Endodermal cell (in vitro differentiated cells): Measurements from ENCODE around the gene SPAG9. TPM values are rescaled to one million over a fixed set of nuclear protein-coding genes. Genes with fewer than 3 reads are reported as not detected.
"Not testable (repeated sequence)": the region's sequence is repeated elsewhere in the genome, so short reads cannot be mapped to it uniquely, and the experiment has no call there.

ENCODE experiments used
- DNase-seq: peaks from one replicate; pipeline ENCODE4 v3.0.0-alpha.2; 2017
- H3K27ac ChIP-seq: 2 replicates; pipeline ENCODE4 v1.5.1; 2013; ENCODE audit warnings: mild to moderate bottlenecking, low read depth, low read length, moderate library complexity
- H3K27me3 ChIP-seq: 2 replicates; pipeline ENCODE4 v1.6.1; 2013; ENCODE audit warnings: mild to moderate bottlenecking, low read length, moderate library complexity; ENCODE audit not compliant: insufficient read depth, control insufficient read depth, poor library complexity, severe bottlenecking
- H3K36me3 ChIP-seq: 2 replicates; pipeline ENCODE4 v1.7.0; 2013; ENCODE audit warnings: mild to moderate bottlenecking, low read length, moderate library complexity; ENCODE audit not compliant: control insufficient read depth, insufficient read depth
- H3K4me1 ChIP-seq: one replicate; pipeline ENCODE4 v1.7.0; 2013; ENCODE audit warnings: low read length; ENCODE audit not compliant: control insufficient read depth, insufficient read depth
- H3K4me3 ChIP-seq: 2 replicates; pipeline ENCODE4 v1.5.1; 2013; ENCODE audit warnings: mild to moderate bottlenecking, low read length, moderate library complexity
- H3K9ac ChIP-seq: 2 replicates; pipeline ENCODE4 v1.6.1; 2013; ENCODE audit warnings: mild to moderate bottlenecking, low read length, moderate library complexity; ENCODE audit not compliant: poor library complexity, severe bottlenecking; ENCODE audit errors: extremely low read depth
- H3K9me3 ChIP-seq: 2 replicates; pipeline ENCODE4 v1.6.1; 2013; ENCODE audit warnings: mild to moderate bottlenecking, low read length, moderate library complexity; ENCODE audit not compliant: control insufficient read depth
- H3K27ac Mint-ChIP-seq: 2 replicates; pipeline ENCODE4 v1.8.0; 2020; ENCODE audit warnings: mixed read lengths
- H3K27me3 Mint-ChIP-seq: 2 replicates; pipeline ENCODE4 v1.8.0; 2021; ENCODE audit warnings: mild to moderate bottlenecking, mixed read lengths; ENCODE audit not compliant: insufficient read depth
- H3K36me3 Mint-ChIP-seq: 2 replicates; pipeline ENCODE4 v1.8.0; 2020; ENCODE audit warnings: low read depth, mixed read lengths
- H3K4me1 Mint-ChIP-seq: 2 replicates; pipeline ENCODE4 v1.8.0; 2020; ENCODE audit warnings: mixed read lengths
- H3K4me3 Mint-ChIP-seq: 2 replicates; pipeline ENCODE4 v1.8.0; 2020; ENCODE audit warnings: mild to moderate bottlenecking, moderate library complexity, mixed read lengths
- H3K9me3 Mint-ChIP-seq: 2 replicates; pipeline ENCODE4 v1.8.0; 2020; ENCODE audit warnings: mild to moderate bottlenecking, mixed read lengths
- WGBS, 2 experiments: methylation state at CpG; one replicate each; pipeline versions ENCODE4 v1.1.5 to v1.1.7; 2013; ENCODE audit warnings: missing lambda C conversion rate in 2 of 2, mixed read lengths in 1 of 2; ENCODE audit not compliant: insufficient coverage in 1 of 2, insufficient read length in 1 of 2; 5-methylcytosine and 5-hydroxymethylcytosine counted together
- total RNA-seq, 2 donors: library from RNA; stranded (reverse); fragmentation: NEBNext Ultra II Directional in 1 of 2; extraction: Animal tissue kit (Norgen Biotek cat#: 25700) in 1 of 2; gene quantifications; 2 replicates in 1 of 2; 3 replicates in 1 of 2; pipeline ENCODE4 v1.2.1, GENCODE V29; 2021
- TF ChIP-seq, protein P1 (sequence below): fragments of 200-600 bp; sonication (generic); conservative IDR thresholded peaks from 2 replicates; pipeline ENCODE4 v1.5.0; 2021; ENCODE audit warnings: antibody characterized with exemption, mild to moderate bottlenecking

The SPAG9 gene
- total RNA-seq, 2 donors from 2014 or later = 64.8 to 77.7 TPM

DNA sequence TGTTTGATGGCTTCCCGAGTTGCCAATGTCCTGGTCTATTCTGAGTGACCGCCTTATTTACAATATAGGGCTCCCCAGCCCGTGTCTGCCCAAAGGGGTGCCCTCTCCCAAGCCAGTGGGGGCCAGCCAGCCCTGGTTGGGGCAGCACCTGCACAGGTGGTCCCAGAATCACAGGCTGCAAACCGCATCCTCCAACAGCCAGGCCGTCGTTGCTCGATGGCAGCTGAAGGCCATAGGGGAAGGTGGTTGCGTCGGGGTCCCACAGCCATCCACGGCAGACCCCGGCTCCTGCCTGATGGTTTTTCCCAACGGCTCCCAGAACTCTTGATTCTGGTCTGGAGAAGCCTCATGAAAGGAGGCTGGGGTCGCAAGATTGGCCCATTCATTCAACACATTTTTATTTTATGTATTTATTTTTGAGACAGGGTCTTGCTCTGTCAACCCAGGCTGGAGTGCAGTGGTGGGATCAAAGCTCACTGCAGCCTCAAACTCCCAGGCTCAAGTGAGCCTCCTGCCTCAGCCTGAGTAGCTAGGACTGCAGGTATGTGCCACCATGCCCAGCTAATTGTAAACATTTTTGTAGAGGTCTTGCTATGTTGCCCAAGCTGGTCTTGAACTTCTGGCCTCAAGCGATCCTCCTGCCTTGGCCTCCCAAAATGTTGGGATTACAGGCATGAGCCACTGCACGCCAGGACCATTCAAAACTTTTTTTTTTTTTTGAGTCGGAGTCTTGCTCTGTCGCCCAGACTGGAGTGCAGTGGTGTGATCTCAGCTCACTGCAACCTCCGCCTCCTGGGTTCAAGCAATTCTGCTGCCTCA is 175.6 kb downstream of the SPAG9 start:
- no peaks in the 10 kb centered on the region for H3K36me3 Mint-ChIP-seq
- peaks cover 6% of the 10 kb centered on the region for H3K27me3 ChIP-seq
- peaks cover 28% of the 10 kb centered on the region for H3K4me1 Mint-ChIP-seq
- WGBS, 2 experiments = 71 to 75% methylated on average over 12 to 18 of the region's 18 CpGs
- peak overlapping the region; percentile 34 for H3K4me3 Mint-ChIP-seq
- H3K36me3 ChIP-seq = no peaks in the 10 kb centered on the region
- H3K4me1 ChIP-seq = peaks cover 17% of the 10 kb centered on the region
- no peak overlapping the region for H3K27ac ChIP-seq
- peaks cover 22% of the 10 kb centered on the region for H3K27me3 Mint-ChIP-seq
- H3K9ac ChIP-seq = no peak overlapping the region
- H3K9me3 ChIP-seq = no peaks in the 10 kb centered on the region
- no peak for DNase-seq
- H3K27ac Mint-ChIP-seq = no peak overlapping the region
- TF ChIP-seq, protein P1, sequence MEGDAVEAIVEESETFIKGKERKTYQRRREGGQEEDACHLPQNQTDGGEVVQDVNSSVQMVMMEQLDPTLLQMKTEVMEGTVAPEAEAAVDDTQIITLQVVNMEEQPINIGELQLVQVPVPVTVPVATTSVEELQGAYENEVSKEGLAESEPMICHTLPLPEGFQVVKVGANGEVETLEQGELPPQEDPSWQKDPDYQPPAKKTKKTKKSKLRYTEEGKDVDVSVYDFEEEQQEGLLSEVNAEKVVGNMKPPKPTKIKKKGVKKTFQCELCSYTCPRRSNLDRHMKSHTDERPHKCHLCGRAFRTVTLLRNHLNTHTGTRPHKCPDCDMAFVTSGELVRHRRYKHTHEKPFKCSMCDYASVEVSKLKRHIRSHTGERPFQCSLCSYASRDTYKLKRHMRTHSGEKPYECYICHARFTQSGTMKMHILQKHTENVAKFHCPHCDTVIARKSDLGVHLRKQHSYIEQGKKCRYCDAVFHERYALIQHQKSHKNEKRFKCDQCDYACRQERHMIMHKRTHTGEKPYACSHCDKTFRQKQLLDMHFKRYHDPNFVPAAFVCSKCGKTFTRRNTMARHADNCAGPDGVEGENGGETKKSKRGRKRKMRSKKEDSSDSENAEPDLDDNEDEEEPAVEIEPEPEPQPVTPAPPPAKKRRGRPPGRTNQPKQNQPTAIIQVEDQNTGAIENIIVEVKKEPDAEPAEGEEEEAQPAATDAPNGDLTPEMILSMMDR = no peak
- H3K9me3 Mint-ChIP-seq = no peaks in the 10 kb centered on the region
- no peak overlapping the region for H3K4me3 ChIP-seq

GRCh38 chr17:50944054-50944901 is 176.4 kb downstream of the SPAG9 start:
- Mint-ChIP-seq H3K4me1 (peaks cover 23% of the 10 kb centered on the region), H3K27me3 (peaks cover 24% of the 10 kb centered on the region), H3K9me3 (no peaks in the 10 kb centered on the region), H3K4me3 (peak overlapping the region; percentile 34), H3K27ac (no peak overlapping the region), H3K36me3 (no peaks in the 10 kb centered on the region)
- TF ChIP-seq, protein P1 = peak; percentile 56
- 7 to 9% methylated on average over 25 to 61 of the region's 61 CpGs for WGBS, 2 experiments
- Histone ChIP-seq H3K9me3 (no peaks in the 10 kb centered on the region), H3K4me1 (peaks cover 10% of the 10 kb centered on the region), H3K27ac (no peak overlapping the region), H3K36me3 (no peaks in the 10 kb centered on the region), H3K27me3 (peaks cover 6% of the 10 kb centered on the region), H3K4me3 (peak overlapping the region; percentile 65), H3K9ac (peak overlapping the region; percentile 34)
- peak; percentile 93 for DNase-seq

DNA sequence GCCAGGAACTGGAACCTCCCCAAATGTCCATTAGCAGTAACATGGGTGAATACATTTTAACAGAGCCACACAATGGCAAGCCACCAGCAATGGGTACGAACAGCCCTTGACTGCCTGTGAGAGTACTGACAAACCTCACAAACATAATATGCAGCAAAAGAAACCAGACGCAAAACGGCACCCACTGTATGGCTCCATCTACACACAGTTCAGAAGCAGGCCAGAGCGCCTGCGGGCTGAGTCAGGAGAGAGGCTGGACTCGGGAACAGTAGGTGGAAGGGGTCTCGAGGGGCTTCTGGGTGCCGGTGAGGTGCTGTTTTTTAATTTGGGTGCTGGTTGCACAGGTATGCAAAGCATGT is 177.1 kb downstream of the SPAG9 start:
- peaks cover 29% of the 10 kb centered on the region for H3K27me3 Mint-ChIP-seq
- H3K27ac Mint-ChIP-seq = no peak overlapping the region
- peaks cover 21% of the 10 kb centered on the region for H3K4me1 Mint-ChIP-seq
- H3K27ac ChIP-seq = no peak overlapping the region
- H3K4me3 Mint-ChIP-seq = peak overlapping the region; percentile 34
- H3K27me3 ChIP-seq = peaks cover 6% of the 10 kb centered on the region
- H3K4me1 ChIP-seq = peaks cover 10% of the 10 kb centered on the region
- DNase-seq = peak; percentile 47
- no peaks in the 10 kb centered on the region for H3K9me3 ChIP-seq
- H3K36me3 Mint-ChIP-seq = no peaks in the 10 kb centered on the region
- no peak overlapping the region for H3K9ac ChIP-seq
- 60 to 94% methylated on average over 1 to 8 of the region's 8 CpGs for WGBS, 2 experiments
- H3K36me3 ChIP-seq = no peaks in the 10 kb centered on the region
- H3K4me3 ChIP-seq = peak overlapping the region; percentile 65
- TF ChIP-seq, protein P1 = no peak
- H3K9me3 Mint-ChIP-seq = no peaks in the 10 kb centered on the region

DNA sequence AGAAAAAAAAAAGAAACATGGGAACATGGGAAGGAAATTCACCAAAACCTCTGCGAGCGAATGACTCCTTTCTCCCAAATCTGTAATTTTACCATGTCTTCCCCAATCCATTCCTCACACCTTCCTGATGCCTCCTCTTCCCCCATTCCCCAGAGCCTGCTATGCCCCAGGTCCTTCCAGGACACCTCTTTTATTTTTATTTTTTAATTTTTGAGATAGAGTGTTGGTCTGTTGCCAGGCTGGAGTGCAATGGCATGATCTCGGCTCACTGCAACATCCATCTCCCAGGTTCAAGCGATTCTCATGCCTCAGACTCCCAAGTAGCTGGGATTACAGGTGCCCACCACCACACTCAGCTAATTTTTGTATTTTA is 179.0 kb downstream of the SPAG9 start:
- WGBS, 2 experiments = 83 to 97% methylated on average over 1 to 4 of the region's 4 CpGs
- not testable (repeated sequence) for H3K4me3 Mint-ChIP-seq
- DNase-seq = peak; percentile 1

More for the DNA sequence above, 179.0 kb downstream of the SPAG9 start:
- H3K27ac ChIP-seq, H3K9ac ChIP-seq, H3K27ac Mint-ChIP-seq, H3K9me3 ChIP-seq, H3K4me3 ChIP-seq, H3K36me3 ChIP-seq, H3K27me3 ChIP-seq, H3K36me3 Mint-ChIP-seq, H3K9me3 Mint-ChIP-seq: not testable (repeated sequence)
- peaks cover 10% of the 10 kb centered on the region for H3K4me1 ChIP-seq
- peaks cover 16% of the 10 kb centered on the region for H3K4me1 Mint-ChIP-seq
- H3K27me3 Mint-ChIP-seq = peaks cover 29% of the 10 kb centered on the region
